Left ventricle myocardium inferior (tissue), 1 donor: ENCODE measurements around the gene ST3GAL3. TPM values are rescaled to one million over a fixed set of nuclear protein-coding genes. Genes with fewer than 3 reads are reported as not detected.

Experiments used
- DNase-seq: peaks from one replicate; pipeline ENCODE4 v3.0.0-alpha.2; 2020
- H3K27ac ChIP-seq: fragments of 200-600 bp; replicated peaks from 2 replicates; pipeline ENCODE4 v1.8.0; 2021
- H3K27me3 ChIP-seq: fragments of 200-600 bp; 2 replicates; pipeline ENCODE4 v1.8.0; 2021; ENCODE audit warnings: low read depth
- H3K36me3 ChIP-seq: fragments of 200-600 bp; 2 replicates; pipeline ENCODE4 v1.8.0; 2021
- H3K4me1 ChIP-seq: fragments of 200-600 bp; 2 replicates; pipeline ENCODE4 v1.8.0; 2021
- H3K4me3 ChIP-seq: fragments of 200-600 bp; 2 replicates; pipeline ENCODE4 v1.8.0; 2021; ENCODE audit warnings: mild to moderate bottlenecking, moderate library complexity
- H3K9me3 ChIP-seq: fragments of 200-600 bp; replicated peaks from 2 replicates; pipeline ENCODE4 v1.8.0; 2021
- intact Hi-C: fragments of 100-400 bp; cut with micrococcal nuclease; formaldehyde crosslinking; loops from one replicate; pipeline ENCODE4 v1.11.0; 2022
- total RNA-seq: library from RNA; stranded (reverse); fragmentation: NEBNext Ultra II Directional; extraction: Animal tissue kit (Norgen Biotek cat#: 25700); gene quantifications from one replicate; pipeline ENCODE4 v1.2.1, GENCODE V29; 2021
- TF ChIP-seq, protein P1 (sequence below): fragments of 200-600 bp; IDR thresholded peaks from 2 replicates; pipeline ENCODE4 v1.8.0; 2021; ENCODE audit warnings: antibody characterized with exemption, mild to moderate bottlenecking, borderline replicate concordance
- donor health status: DM: no; HTN: yes; CAD: no; lungs with severe emphysema.

The ST3GAL3 gene
- total RNA-seq, 1 donor from 2014 or later: 29.9 TPM

DNA sequence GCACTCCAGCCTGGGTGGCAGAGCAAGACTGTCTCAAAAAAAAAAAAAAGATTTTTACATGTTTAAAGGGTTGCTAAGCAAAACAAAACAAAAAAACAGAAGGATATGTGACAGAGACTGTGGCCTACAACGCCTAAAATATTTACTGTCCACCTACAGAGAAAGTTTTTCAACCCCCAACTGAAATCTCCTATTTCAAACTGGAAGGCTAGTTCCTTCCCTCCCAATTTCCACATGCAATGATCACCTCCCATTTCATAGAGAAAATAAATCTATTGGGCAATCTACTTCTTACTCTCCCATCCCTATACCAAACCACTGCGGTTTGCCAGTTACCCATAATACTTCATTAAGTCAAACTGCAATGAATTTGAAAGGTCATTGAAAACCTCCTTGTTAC, 74.2 kb downstream of the ST3GAL3 start:
- Histone ChIP-seq H3K36me3 (no peaks in the 10 kb centered on the region), H3K27me3 (no peaks in the 10 kb centered on the region), H3K4me3 (no peak overlapping the region), H3K4me1 (peaks cover 26% of the 10 kb centered on the region), H3K27ac (no peak overlapping the region), H3K9me3 (peaks cover 11% of the 10 kb centered on the region)
- intact Hi-C loops: no loop called here
- TF ChIP-seq, protein P1, sequence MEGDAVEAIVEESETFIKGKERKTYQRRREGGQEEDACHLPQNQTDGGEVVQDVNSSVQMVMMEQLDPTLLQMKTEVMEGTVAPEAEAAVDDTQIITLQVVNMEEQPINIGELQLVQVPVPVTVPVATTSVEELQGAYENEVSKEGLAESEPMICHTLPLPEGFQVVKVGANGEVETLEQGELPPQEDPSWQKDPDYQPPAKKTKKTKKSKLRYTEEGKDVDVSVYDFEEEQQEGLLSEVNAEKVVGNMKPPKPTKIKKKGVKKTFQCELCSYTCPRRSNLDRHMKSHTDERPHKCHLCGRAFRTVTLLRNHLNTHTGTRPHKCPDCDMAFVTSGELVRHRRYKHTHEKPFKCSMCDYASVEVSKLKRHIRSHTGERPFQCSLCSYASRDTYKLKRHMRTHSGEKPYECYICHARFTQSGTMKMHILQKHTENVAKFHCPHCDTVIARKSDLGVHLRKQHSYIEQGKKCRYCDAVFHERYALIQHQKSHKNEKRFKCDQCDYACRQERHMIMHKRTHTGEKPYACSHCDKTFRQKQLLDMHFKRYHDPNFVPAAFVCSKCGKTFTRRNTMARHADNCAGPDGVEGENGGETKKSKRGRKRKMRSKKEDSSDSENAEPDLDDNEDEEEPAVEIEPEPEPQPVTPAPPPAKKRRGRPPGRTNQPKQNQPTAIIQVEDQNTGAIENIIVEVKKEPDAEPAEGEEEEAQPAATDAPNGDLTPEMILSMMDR: no peak
- DNase-seq: no peak

DNA sequence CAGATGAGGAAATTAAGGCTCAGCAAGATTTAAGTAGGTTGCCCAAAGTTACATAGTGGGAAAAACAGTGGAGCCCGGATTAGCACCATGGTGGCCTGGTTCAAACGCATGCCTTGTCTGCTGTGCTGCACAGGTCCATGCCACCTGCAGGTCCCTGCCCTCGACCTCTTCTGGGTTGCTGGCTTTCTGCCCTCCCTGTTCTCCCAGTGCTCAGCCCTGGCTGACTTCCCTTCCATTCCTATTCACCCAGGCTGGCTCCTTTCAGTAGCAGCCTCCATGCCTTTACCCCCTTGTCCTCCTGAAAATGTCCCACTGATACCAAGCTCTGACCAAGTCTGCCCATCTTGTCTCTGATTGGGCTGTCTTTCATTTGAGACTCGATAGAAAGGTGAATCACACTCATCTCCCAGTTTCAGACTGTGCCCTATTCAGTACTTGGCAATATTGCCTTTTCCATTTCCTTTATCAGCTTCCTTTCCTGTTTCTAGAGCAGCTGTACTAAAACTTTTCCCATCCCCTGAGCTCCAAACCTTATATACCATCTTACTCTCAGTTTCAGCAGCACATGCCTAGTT, 75.8 kb downstream of the ST3GAL3 start:
- Histone ChIP-seq H3K4me1 (peaks cover 37% of the 10 kb centered on the region), H3K27me3 (no peaks in the 10 kb centered on the region), H3K27ac (no peak overlapping the region), H3K9me3 (peaks cover 11% of the 10 kb centered on the region), H3K4me3 (no peak overlapping the region), H3K36me3 (no peaks in the 10 kb centered on the region)
- intact Hi-C loops: no loop called here
- no peak for DNase-seq
- TF ChIP-seq, protein P1: no peak

DNA sequence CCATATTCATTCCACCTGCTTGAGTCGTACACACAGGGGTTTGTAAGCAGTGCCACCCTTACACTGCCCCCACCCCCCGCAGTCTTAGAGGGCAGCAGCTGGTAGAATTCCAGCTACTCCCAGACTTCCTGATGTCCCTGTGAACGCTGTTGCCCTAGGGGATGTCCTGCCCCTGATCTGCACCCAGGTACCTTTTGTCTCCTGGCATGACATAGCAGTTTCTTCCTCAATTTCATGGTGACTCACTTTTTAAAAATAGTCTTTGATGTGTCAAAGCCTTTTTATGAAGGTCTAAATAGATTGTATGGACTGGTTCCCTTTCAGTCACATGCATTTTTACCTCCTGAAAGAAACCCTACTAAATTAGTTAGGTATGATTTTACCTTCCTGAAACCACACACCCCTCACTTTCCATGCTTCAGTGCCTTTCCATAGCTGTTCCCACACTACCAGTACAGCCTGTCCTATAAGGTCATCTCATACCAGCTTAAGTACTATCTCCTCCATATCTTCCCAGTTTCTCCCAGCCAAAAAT, 76.4 kb downstream of the ST3GAL3 start:
- no peak for DNase-seq
- peaks cover 37% of the 10 kb centered on the region for H3K4me1 ChIP-seq
- intact Hi-C loops: no loop called here

DNA sequence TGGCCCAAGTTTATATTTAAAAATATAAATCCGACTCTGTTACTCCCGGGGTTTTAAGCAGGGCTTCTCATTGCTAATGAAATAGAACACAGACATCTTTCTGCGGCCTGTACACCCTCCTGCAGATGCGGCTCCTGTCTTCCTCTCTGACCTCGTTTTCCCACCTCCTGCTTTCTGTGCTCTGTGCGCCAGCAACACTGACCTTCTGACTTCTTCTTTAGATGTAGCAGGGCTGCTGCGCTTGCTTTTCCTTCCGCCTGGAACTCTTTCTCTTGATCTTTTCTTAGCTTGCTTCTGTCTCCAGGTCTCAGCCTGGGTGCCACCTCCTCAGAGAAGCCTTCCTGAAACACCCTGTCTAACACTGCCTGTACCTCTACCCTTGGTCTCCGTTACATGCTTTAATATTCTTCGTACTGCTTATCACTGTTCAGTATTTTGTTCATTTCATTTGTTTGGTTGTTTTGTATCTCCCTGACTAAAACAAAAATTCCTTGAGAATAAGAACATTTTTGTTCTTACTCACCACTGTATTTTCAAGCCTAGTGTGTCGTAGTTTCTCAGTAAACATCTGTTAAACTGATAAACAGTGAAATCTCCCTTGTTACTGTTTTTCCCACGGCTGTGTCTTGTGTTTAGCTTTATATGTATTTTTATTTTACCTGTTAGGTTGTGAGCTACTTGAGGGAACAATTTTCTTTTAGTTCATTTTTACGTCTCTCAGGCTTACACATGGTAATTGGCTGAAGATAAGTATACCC, 79.0 kb downstream of the ST3GAL3 start:
- TF ChIP-seq, protein P1: no peak
- peaks cover 37% of the 10 kb centered on the region for H3K4me1 ChIP-seq
- no peaks in the 10 kb centered on the region for H3K27me3 ChIP-seq
- H3K9me3 ChIP-seq: no peaks in the 10 kb centered on the region
- H3K4me3 ChIP-seq: no peak overlapping the region
- intact Hi-C loops: no loop called here
- H3K36me3 ChIP-seq: no peaks in the 10 kb centered on the region
- DNase-seq: no peak
- peak overlapping the region; percentile 63 for H3K27ac ChIP-seq

More for the DNA sequence above, 76.4 kb downstream of the ST3GAL3 start:
- Histone ChIP-seq H3K27me3 (no peaks in the 10 kb centered on the region), H3K27ac (no peak overlapping the region), H3K4me3 (no peak overlapping the region), H3K9me3 (peaks cover 11% of the 10 kb centered on the region), H3K36me3 (no peaks in the 10 kb centered on the region)
- TF ChIP-seq, protein P1: no peak

DNA sequence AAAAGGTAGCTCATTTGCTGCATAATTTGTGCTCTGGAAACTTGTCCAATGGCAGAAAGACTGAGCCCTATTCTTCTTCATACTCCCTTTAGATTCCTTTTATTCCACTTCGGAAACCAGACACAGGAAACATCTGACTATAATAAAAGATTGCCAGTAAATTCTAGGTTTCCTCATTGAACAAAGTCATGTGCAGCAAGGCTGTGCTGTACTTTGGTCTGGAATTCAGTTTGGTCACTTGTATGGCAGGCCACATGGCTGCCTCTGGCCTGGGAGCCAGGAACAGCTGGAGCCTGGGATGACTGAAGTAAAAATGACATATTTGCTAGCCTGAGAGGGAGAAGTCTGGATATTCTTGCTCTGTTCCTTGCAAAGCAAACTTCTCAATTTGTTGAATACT, 79.6 kb downstream of the ST3GAL3 start:
- H3K4me1 ChIP-seq: peaks cover 37% of the 10 kb centered on the region
- intact Hi-C loops: no loop called here
- no peaks in the 10 kb centered on the region for H3K27me3 ChIP-seq
- no peaks in the 10 kb centered on the region for H3K36me3 ChIP-seq
- DNase-seq: no peak
- H3K9me3 ChIP-seq: no peaks in the 10 kb centered on the region
- H3K4me3 ChIP-seq: no peak overlapping the region
- TF ChIP-seq, protein P1: no peak
- peak overlapping the region; percentile 63 for H3K27ac ChIP-seq
